Measurements from ENCODE around the gene VOPP1. TPM values are rescaled to one million over a fixed set of nuclear protein-coding genes. Genes with fewer than 3 reads are reported as not detected.

VOPP1 gene
- total RNA-seq, 2 donors from 2014 or later = 70.3 to 73.4 TPM

DNA sequence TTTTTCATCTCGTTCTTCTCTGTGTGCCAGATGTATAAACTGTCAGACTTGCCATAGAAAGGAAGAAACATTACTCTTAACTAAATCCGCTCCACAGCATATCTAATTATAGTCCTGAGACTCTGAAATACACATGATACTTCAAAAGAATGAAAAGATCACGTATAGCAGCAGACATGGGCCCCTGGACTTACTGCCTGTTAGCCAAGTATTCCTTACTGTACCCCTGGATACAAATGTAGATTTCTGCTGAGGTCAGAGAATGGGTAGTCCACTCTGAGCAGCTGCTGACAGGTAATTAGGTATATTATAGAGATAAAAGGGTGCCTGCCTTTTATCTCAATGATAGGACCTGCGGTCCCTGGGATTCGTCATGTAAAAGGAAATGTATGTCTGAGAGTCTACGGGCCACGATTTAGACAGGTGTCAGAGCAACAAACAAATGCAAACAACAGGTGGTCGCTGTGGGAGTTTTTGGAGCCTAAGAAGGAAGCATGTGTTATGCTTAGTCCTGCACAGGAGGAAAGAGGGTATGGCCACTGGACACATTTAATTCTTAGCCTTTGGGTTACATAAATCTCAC lies 69.4 kb downstream of the VOPP1 start:
- Histone ChIP-seq H3K4me1 (no peaks in the 10 kb centered on the region), H3K4me3 (no peak overlapping the region), H3K9ac (ENCODE audit: low read depth in 2 of 2, low read length in 2 of 2) (no peak overlapping the region), H3K27me3 (no peaks in the 10 kb centered on the region), H3K9me3 (no peaks in the 10 kb centered on the region), H3K36me3 (no peaks in the 10 kb centered on the region), H3K27ac (no peak overlapping the region)
- no peak for DNase-seq
- intact Hi-C loops (cut with DNase I) = no loop called here
- TF ChIP-seq, protein P1, sequence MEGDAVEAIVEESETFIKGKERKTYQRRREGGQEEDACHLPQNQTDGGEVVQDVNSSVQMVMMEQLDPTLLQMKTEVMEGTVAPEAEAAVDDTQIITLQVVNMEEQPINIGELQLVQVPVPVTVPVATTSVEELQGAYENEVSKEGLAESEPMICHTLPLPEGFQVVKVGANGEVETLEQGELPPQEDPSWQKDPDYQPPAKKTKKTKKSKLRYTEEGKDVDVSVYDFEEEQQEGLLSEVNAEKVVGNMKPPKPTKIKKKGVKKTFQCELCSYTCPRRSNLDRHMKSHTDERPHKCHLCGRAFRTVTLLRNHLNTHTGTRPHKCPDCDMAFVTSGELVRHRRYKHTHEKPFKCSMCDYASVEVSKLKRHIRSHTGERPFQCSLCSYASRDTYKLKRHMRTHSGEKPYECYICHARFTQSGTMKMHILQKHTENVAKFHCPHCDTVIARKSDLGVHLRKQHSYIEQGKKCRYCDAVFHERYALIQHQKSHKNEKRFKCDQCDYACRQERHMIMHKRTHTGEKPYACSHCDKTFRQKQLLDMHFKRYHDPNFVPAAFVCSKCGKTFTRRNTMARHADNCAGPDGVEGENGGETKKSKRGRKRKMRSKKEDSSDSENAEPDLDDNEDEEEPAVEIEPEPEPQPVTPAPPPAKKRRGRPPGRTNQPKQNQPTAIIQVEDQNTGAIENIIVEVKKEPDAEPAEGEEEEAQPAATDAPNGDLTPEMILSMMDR (IDR thresholded peaks at IDR 0.05) = no peak

DNA sequence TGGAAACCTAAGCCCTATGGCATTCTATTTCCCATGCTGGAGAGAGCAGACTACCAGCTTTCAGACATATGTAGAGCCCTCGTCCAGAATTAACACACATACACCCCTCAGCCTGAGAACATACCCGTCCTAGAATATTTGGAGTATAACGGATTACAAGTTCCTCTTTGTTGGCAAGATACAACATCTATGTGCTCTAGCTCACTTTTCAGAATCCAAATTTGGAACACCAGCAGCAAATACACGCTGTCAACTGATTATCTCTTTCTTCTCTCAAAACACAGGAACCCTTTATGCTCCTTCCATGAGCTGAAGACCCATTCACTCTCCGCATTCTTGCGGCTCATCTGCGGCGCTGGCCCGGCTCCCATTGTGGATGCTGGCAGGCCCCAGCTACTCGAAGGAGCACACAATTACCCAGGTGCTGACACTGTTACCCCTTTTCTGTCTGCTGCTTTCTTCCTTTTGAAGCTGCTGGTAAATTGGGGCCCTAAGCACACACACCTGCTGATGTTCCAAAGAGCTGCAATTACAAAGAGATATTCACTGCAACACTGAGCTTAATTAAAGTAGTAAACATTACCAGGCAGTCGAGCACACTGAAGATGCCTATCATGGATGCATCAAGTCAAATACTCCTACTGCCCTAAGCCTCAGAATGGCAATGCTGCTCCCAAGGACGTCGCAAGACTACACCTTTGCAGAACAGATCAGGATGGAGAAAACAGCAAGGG lies 70.0 kb downstream of the VOPP1 start:
- no peaks in the 10 kb centered on the region for H3K4me1 ChIP-seq
- no peak overlapping the region for H3K9ac ChIP-seq (ENCODE audit: low read depth in 2 of 2, low read length in 2 of 2)
- H3K27ac ChIP-seq = no peak overlapping the region
- no peaks in the 10 kb centered on the region for H3K27me3 ChIP-seq
- TF ChIP-seq, protein P1 (IDR thresholded peaks at IDR 0.05) = no peak
- no peak for DNase-seq
- no peaks in the 10 kb centered on the region for H3K9me3 ChIP-seq
- H3K36me3 ChIP-seq = no peaks in the 10 kb centered on the region
- H3K4me3 ChIP-seq = no peak overlapping the region
- intact Hi-C loops (cut with DNase I) = no loop called here

- no peak overlapping the region for H3K27ac ChIP-seq
- no peak overlapping the region for H3K4me3 ChIP-seq
- no peaks in the 10 kb centered on the region for H3K4me1 ChIP-seq
- no peak overlapping the region for H3K9ac ChIP-seq (ENCODE audit: low read depth in 2 of 2, low read length in 2 of 2)
- no peaks in the 10 kb centered on the region for H3K9me3 ChIP-seq
- TF ChIP-seq, protein P1 (IDR thresholded peaks at IDR 0.05) = no peak
- intact Hi-C loops (cut with DNase I) = no loop called here
- H3K36me3 ChIP-seq = peaks cover 6% of the 10 kb centered on the region
- no peaks in the 10 kb centered on the region for H3K27me3 ChIP-seq
- DNase-seq = no peak
Observed at GRCh38 chr7:55501611-55502010, 70.7 kb downstream of the VOPP1 start.

GRCh38 chr7:55500117-55500756 lies 72.1 kb downstream of the VOPP1 start:
- DNase-seq = no peak
- Histone ChIP-seq H3K36me3 (peaks cover 7% of the 10 kb centered on the region), H3K9ac (ENCODE audit: low read depth in 2 of 2, low read length in 2 of 2) (no peak overlapping the region), H3K27me3 (no peaks in the 10 kb centered on the region), H3K4me3 (no peak overlapping the region), H3K27ac (no peak overlapping the region), H3K4me1 (no peaks in the 10 kb centered on the region), H3K9me3 (no peaks in the 10 kb centered on the region)
- intact Hi-C loops (cut with DNase I) = no loop called here
- TF ChIP-seq, protein P1 (IDR thresholded peaks at IDR 0.05) = no peak

DNA sequence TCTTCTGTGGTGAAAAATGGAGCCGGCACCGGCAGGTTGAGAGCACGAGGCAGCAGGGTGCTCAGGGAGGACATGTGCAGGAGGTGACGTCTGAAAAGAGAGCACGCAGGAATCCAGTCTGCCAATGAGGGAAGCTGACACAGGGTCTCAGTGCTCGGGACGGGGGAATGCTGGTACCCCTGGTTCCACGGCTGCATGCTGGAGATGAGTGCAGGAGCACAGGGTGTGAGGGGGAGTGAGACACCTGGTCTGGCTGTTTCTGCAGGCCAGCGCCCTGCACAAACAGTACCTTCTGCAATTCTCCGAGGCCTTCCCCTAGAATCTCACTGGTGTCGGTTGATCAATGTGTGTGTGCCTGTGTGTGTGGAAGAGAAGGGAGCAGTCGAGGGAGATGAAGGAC lies 72.7 kb downstream of the VOPP1 start:
- Histone ChIP-seq H3K36me3 (peaks cover 7% of the 10 kb centered on the region), H3K9ac (ENCODE audit: low read depth in 2 of 2, low read length in 2 of 2) (no peak overlapping the region), H3K27me3 (no peaks in the 10 kb centered on the region), H3K9me3 (no peaks in the 10 kb centered on the region), H3K27ac (no peak overlapping the region), H3K4me1 (no peaks in the 10 kb centered on the region), H3K4me3 (no peak overlapping the region)
- TF ChIP-seq, protein P1 (IDR thresholded peaks at IDR 0.05) = no peak
- DNase-seq = no peak
- intact Hi-C loops (cut with DNase I) = no loop called here
